Stimulated activated CD4-positive, alpha-beta T cell treated with anti-CD3 and anti-CD28 coated beads, Interleukin-1b, Interleukin-23, amount 100 ng/mL, for 4 hours (primary cell): ENCODE measurements around the gene RPS6KA2.
"Not testable (repeated sequence)": the region's sequence is repeated elsewhere in the genome, so short reads cannot be mapped to it uniquely, and the experiment has no call there.

Experiments used
- DNase-seq, 2 donors: peaks; one replicate each; pipeline ENCODE4 v3.0.0-alpha.2; 2020; ENCODE audit warnings: low read depth in 2 of 2

Gene RPS6KA2

DNA sequence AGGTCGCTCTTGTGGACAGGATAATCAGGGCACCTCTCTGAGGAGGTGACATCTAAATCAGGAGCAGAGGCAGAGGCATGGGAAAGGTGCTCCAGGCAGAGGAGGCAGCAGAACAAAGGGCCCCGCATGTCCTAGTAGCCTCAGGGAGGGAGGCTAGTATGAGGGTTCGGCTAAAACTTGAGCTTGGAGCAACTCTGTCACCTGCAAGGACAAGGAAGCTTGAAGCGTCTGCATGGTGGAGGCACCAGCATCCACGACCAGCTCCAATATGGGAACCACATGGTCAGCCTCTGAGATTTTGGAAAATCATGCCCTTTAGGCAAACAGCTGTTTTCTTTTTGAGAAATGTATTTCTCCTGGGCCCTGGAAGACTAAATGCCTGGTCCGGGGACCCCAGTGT, 231.3 kb downstream of the RPS6KA2 start:
- DNase-seq, result no peak

DNA sequence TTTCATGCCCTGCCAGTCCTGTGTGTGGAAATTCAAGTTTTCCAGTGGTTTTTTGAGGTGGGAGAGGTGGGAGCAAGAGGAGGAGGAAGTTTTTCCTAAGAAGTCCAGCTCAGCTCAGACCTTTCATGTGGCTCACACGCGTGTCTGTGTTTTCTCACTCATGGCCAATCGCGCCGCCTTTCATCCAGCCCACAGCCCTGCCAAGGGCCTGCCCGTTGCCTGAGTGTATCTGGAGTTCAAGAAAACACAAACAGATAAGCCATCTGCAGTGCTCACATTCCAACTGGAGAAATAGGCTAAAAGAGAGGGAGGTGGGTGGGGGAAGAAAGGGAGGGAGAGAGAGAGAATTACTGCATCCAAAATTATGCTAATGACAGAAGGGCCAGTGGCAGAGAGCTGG, 231.7 kb downstream of the RPS6KA2 start:
- no peak for DNase-seq

DNA sequence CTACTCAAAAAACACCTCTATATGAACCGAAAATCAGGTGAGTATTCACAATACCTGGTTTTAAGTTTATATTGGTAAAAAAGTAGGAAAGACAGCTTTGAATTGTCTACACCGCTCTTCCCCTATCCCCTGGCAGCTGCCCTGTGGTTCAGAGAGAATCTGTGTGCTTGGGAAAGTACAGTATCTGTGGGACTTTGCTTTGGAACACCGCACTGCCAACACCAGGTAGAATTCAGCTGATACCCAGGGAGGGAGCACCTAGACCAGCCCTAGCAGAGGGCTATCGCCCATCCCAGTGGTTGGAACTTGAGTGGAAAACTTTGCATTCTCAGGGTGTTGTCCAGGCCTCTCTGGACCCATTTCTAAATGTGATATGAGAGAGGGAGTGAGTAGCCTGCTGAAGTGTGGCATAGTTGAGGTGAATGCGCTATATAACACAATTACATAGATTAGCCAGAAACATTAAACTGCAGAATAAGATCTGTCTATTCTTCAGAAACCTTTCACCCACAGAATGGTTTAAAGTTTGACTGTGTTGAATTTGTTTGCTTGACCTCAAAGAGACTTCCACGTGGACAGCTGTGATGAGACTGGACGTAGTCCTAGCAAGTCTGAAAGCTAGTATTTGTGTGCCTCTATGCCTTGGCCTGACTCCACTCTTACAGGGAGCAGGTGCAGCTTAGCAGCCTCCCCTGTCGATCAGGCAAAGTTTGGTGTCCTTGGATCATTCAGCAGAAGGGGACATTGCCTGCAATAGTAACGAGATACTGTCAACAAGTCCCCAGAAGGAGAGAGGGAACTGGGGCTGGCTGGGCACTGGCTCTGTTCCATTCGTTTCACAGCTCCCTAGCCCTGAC, 232.8 kb downstream of the RPS6KA2 start:
- no peak for DNase-seq

DNA sequence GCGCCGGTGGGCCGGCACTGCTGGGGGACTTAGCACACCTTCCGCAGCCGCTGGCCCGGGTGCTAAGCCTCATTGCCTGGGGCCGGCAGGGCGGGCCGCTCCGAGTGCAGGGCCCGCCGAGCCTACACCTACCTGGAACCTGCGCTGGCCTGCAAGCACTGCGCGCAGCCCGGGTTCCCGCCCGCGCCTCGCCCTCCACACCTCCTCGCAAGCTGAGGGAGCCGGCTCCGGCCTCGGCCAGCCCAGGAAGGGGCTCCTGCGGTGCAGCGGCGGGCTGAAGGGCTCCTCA, 233.6 kb downstream of the RPS6KA2 start:
- DNase-seq, result no peak

DNA sequence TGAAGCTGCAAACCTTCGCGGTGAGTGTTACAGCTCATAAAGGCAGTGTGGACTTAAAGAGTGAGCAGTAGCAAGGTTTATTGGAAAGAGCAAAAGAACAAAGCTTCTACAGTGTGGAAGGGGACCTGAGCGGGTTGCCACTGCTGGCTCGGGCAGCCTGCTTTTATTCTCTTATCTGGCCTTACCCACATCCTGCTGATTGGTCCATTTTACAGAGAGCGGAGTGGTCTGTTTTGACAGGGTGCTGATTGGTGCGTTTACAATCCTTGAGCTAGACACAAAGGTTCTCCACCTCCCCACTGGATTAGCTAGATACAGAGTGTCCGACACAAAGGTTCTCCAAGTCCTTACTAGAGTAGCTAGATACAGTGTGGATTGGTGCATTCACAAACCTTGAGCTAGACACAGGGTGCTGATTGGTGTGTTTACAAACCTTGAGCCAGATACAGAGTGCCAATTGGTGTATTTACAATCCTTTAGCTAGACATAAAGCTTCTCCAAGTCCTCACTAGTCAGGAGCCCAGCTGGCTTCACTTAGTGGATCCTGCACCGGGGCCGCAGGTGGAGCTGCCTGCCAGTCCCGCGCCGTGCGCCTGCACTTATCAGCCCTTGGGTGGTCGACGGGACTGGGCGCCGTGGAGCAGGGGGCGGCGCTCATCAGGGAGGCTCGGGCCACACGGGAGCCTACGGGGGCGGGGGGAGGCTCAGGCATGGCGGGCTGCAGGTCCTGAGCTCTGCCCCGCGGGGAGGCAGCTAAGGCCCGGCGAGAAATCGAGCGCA, 234.1 kb downstream of the RPS6KA2 start:
- not testable (repeated sequence) for DNase-seq

DNA sequence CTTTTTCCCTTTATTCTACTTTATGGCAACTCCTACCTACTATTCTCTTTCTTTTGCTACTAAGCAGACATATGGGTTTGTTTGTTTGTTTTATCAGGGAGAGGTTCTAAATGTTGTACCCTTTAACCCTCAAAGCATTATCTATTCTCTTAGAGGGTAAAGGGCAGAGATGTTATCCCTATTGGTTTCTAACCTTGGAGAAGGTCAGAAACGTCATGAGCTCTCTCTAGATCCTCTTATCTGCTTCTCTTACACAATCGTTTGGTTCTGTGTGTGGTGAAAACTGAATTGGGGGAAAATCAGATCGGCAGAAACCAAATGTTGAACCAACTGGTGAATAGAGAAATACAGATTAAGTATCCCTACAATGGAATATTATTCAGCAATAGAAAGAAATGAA, 237.9 kb downstream of the RPS6KA2 start:
- no peak for DNase-seq

DNA sequence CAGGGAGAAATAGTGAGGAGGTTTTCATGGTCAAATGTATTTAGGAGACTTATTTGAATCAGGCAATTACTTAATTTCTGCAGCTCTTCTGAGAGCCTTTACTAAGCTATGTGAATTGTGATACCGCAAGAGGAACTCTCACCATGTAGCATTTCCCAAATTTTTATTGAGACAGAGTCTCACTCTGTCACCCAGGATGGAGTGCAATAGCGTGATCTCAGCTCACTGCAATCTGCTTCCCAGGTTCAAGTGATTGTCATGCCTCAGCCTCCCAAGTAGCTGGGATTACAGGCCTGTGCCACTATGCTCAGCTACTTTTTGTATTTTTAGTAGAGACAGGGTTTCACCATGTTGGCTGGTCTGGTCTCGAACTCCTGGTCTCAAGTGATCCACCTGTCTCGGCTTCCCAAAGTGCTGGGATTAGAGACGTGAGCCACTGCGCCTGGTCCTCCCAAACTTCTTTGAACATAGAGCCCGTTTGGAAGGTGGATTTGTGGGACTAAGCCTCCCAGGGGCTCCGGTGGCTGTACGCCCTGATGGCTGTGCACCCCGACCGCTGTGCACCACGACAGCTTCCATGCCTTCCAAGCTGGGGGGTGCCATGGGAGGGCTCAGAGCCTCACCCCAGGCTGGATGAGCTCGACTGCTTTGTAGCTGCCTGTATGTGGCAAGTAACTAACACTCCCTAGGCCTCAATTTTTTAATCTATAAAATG, 238.6 kb downstream of the RPS6KA2 start:
- DNase-seq, result no peak

DNA sequence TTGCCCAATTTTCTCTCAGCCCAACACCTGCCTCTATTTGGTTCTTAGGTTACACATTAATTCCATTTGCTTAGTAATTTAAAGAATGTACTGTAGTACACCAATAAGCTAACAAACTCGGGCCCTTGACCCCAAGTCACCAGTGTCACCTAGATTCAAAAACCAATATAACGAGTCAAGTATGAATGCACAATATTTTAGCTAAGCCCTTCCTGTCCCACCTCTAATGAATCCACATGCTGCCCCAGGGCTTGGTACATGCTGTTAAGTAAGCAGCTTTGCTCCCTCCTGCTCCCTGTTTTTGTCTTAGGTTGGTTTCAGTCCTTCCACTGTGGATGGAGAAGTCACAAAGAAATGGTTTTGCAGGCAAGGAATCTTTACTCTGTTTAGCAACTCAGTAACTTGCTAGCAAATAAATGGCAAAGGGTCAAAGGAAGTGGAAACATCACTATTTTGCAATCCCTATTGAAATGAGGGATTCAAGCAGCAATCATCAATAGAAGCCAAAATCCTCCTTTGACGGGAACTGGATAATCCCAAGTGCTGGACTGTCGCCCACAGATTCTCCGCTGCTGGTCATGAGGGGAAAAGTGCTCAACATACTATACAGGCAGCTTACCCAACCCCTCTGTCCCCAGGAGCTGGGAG, 239.3 kb downstream of the RPS6KA2 start:
- no peak for DNase-seq

DNA sequence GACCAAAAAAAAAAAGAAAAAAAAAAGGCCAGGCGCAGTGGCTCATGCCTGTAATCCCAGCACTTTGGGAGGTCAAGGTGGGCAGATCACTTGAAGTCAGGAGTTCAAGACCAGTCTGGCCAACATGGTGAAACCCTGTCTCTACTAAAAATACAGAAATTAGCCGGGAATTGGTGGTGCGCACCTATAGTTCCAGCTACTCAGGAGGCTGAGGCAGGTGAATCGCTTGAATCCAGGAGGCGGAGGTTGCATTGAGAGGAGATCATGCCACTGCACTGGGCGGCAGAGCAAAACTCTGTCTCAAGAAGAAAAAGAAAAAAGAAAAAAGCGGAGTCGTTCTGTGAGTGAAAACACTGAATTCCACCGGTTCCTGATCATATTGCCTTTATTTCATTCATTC, 240.0 kb downstream of the RPS6KA2 start:
- DNase-seq, result not testable (repeated sequence)

DNA sequence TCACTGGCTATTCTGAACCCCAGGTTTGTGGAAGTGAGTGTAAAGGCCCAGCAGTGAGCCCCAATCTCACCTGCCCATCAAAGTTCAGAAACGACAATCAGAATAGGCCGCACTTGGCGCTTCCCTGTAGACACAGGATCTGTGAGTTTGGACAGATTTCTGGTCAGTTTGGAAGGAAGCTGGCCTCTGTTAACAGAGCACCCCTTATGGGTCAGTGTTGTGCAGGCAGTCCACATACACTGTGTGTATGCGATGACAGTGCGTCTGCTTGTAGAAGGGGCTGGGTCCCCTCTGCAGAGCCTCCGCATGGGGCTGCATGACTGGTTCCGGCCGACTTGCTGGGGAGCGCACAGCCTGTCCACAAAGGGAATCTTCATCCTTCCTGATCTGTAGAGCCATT, 240.9 kb downstream of the RPS6KA2 start:
- no peak for DNase-seq

DNA sequence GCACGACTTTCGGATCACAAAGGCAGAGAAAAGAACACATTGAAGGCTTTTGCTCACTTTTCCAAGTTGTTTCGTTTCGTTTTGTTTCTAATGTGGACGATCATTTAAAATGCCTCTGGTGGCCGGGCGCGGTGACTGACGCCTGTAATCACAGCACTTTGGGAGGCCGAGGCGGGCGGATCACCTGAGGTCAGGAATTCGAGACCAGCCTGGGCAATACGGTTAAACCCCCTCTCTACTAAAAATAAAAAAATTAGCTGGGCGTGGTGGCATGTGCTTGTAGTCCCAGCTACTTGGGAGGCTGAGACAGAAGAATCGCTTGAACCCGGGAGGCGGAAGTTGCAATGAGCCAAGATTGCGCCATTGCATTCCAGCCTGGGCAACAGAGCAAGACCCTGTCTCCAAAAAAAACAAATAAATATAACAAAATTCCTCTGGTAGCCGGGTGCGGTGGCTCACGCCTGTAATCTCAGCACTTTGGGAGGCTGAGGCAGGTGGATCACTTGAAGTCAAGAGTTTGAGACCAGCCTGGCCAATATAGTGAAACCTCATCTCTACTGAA, 243.2 kb downstream of the RPS6KA2 start:
- DNase-seq, result peak; percentile 8 to 15

DNA sequence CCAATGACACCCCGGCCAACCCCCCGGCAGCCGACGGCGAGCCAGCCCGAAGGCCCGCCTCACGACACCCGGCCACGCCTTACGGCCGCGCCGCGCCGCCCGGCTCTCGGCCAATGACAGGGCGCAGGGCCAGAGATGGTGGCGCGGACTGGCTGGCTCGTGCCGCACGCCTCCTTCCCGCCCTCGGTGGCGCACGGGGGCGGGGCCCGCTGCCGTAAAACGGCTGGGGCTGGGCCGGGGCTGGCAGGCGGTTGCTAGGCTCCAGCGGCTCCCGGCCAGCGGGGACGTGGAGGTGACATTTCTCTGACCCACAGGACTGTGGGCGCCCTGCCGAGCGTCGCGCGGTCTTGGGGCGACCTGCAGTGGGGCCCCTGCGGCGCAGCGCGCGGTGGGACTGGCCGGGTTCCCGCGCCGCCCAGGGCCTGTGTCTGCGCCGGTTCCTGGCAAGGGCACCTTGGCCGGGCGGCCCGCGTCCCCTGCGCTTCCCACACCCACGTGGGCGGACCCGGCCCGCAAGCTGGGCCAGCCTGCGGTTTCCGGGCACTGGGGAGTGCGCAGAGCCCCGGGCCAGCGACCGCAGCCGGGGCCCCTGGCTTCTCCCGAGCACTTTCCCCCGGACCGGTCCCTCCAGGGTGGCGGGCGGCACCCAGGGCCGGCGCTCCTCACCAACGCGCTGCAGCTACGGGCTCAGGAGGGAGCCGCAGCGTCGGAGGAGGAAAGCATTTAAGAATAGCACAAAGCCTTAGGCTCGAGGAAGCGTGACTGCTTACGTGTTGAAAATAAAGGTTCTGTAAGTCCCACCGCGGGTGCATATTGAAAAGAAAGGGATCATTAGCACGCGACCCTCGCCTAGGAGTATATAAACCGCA, 243.9 kb downstream of the RPS6KA2 start, which contains the start of gene MPC1:
Gene MPC1 (minus strand): TSS at position 8 of the 869 bp plus-strand sequence. CDS start 64 bp downstream, outside the sequence.
- peak; percentile 83 to 93 for DNase-seq

DNA sequence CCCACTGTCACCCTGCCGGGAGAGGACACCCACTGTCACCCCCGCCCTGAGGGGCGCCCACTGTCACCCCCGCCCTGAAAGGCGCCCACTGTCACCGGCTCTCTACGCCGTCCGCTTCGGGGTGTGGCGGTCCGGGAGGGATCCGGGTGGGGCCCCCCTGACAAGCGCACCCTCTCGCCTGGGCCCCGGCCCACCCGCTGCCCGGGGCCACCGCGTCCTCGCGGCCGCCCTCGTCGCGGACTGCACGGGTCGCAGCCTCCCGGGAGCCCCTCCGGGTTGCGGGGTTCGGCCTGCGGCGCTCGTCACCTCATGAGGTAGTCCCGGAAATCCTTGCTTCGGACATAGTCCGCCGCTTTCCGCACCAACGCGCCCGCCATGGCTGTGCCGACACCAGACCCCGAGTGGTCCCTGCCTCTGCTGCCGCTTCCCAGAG, 244.5 kb downstream of the RPS6KA2 start:
- DNase-seq, result no peak

DNA sequence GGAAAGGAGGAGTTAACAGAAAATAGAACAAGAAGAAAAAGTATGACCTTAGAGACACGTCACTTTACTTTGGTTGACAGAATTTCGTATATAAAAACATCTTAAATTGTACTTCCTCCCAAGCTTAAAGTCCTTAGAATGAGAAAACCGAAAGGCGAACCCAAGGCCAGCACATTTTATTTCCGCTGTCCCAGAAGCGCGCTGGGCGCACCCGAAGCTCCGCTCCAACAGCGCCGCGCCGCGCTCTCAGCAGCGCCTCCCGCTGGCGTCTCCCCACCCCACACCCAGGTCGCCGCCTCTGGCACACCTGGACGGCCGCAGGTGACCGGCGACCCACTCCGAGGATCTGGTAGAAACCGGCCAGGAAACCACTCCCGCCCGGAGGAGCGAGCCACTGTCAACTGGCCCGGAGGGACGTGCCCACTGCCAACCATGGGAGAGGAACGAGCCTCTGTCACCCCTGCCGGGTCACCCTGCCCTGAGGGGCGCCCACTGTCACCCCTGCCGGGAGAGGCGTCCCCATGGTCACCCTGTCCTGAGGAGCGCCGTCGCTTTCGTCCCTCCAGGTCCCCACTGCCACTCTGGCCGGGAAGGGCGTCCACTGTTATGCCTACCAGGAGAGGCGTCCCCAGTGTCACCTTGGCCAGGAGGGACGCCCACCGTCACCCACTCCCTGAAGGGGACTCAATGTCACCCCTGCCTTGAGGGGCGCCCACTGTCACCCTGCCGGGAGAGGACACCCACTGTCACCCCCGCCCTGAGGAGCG, 245.1 kb downstream of the RPS6KA2 start:
- DNase-seq, result peak; percentile 44 to 58

DNA sequence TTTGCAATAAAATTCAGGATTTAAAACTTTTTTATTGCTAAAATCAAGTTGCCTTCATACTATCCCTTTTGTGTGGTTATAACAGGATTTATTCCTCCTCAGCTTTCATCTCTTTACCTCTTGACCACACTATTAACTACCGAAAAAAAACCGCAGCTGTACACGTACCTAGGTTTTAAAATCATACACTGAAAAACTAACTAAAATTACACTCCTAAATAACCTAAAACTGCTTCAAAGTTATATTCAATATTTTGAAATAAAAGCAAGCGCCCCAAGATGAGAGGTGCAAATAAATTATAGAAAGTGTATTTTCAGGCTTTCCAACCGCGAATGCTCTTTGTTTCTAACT, 245.7 kb downstream of the RPS6KA2 start:
- DNase-seq, result no peak

DNA sequence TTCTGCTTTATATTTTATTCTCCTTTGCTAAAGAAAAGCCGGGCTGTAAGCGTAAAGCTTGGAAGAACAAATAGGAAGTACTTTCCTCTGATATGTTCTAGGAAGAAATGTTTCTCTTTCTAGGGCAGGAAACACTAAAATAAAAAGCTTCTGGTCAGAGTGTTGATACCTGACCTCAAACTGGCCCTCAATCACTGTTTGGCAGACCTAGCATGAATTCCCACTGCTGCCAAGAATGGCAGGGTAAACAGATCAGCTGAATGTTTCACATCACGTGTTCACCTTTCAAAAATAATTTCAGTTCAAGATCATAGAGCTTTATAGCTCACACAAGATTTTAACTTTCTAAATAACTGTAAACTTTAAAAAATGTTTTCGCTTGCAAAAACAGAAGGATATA, 247.3 kb downstream of the RPS6KA2 start:
- no peak for DNase-seq

DNA sequence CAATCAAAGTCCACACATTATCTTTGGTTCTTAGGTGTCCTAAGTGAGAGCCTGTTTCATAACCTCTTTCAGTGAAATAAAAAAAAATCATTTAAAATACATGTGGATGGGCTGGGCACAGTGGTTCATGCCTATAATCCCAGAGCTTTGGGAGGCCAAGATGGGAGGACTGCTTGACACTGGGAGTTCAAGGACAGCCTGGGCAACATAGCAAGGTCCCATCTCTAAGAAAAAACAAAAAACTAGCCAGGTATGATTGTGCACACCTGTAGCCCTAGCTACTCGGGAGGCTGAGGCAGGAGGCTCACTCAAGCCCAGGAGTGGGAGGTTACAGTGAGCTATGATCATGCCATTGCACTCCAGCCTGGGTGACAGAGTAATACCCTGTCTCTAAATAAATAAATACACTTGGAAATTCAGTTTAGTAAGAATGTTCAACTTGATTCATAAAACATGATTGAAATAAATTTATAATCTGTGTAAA, 247.9 kb downstream of the RPS6KA2 start:
- DNase-seq, result no peak

DNA sequence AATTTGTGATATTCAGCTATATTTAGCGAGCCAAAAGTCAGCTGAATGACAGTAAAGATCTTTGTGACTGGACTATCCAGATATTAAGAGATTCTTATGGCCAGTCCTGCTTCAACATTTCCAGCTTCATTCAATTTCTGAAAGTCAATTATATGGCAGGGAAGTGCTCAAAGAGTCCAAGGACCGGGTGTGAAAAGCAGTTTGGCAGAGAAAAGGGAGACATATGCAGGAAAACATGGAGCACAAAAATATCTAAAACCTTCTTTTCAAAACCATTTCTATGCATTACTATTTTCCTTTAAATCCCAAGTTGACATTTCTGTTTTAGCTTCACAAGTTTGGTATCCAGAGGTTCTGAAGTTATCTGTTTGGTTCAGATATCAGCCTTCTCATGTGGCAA, 249.3 kb downstream of the RPS6KA2 start:
- DNase-seq, result no peak

DNA sequence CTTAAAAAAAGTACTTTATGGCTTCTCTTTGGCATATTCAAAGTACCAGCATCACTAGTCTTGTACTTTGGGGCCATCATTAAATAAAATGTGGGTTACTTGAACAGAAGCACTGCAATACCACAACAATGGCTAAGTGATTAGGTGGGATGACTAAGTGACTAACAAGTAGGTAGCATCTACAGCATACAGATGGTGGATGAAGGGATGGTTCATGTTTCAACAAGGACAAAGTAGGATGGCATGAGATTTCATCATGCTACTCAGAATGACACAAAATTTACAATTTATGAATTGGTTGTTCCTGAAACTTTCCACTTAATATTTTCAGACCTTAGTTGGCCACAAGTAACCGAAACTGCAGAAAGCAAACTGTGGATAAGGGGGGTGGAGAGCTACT, 252.0 kb downstream of the RPS6KA2 start:
- no peak for DNase-seq

DNA sequence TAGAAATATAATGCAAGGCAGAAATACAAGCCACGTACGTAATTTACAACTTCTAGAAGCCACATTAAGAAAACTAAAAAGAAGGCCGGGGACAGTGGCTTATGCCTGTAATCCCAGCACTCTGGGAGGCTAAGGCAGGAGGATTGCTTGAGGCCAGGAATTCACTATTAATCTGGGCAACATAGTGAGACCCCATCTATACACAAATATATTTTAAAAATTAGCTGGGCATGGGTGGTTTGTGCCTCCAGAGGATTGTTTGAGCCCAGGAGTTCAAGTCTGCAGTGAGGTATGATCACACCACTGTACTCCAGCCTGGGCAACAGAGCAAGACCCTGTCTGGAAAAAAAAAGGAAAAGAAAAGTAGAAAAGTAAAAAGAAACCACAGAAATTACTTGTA, 256.6 kb downstream of the RPS6KA2 start:
- no peak for DNase-seq
